ENCODE results near the gene ZFP36L1. TPM values are rescaled to one million over a fixed set of nuclear protein-coding genes. Genes with fewer than 3 reads are reported as not detected.
A peak's percentile ranks its signal among the peaks of the same experiment; 100 is the strongest.

Gene ZFP36L1
- total and polyA plus RNA-seq, 2 of the 13 experiments (the other 11 are each of a cell fraction or from before 2014, with no cell fraction given): 7.4 to 10.2 TPM

GRCh38 chr14:68792979-68793733 is at the start of gene ZFP36L1 (continued):
- TF ChIP-seq ATRX (CRISPR knock-in tag; IDR thresholded peaks at IDR 0.05; ENCODE audit: borderline replicate concordance) (no peak), CREM (IDR thresholded peaks at IDR 0.05) (peak; percentile 74), CREM (CRISPR knock-in tag; IDR thresholded peaks at IDR 0.05) (0 out of 2 replicates have a peak, but pooled peaks have one; percentile 26), ATF2 (CRISPR knock-in tag; IDR thresholded peaks at IDR 0.05) (no peak; the same call in 1 of the 2 replicates), ZNF782 (CRISPR knock-in tag; IDR thresholded peaks at IDR 0.05; ENCODE audit: borderline replicate concordance) (no peak), PHF21A (CRISPR knock-in tag; IDR thresholded peaks at IDR 0.05) (no peak), SAFB2 (CRISPR knock-in tag; IDR thresholded peaks at IDR 0.05; ENCODE audit: borderline replicate concordance, low read depth) (no peak), NFATC3 (CRISPR knock-in tag; IDR thresholded peaks at IDR 0.05) (no peak), ZNF382 (CRISPR knock-in tag; IDR thresholded peaks at IDR 0.05; ENCODE audit: borderline replicate concordance) (no peak), PTBP1 (IDR thresholded peaks at IDR 0.05; ENCODE audit: low read depth, low read length, poor library complexity, severe bottlenecking) (no peak), ARHGAP35 (CRISPR knock-in tag; IDR thresholded peaks at IDR 0.05; ENCODE audit: borderline replicate concordance) (no peak), EED (CRISPR knock-in tag; IDR thresholded peaks at IDR 0.05) (no peak), SYNCRIP (IDR thresholded peaks at IDR 0.05; ENCODE audit: insufficient read depth, low read depth, low read length) (no peak), CHD2 (IDR thresholded peaks at IDR 0.05; ENCODE audit: low read depth, low read length) (no peak), SMC3 (IDR thresholded peaks at IDR 0.05; ENCODE audit: low read length) (no peak), TOPORS (CRISPR knock-in tag; IDR thresholded peaks at IDR 0.05) (no peak), ZNF724P (CRISPR knock-in tag; IDR thresholded peaks at IDR 0.05; ENCODE audit: borderline replicate concordance) (no peak), KLF16 (CRISPR knock-in tag; IDR thresholded peaks at IDR 0.05) (0 out of 4 replicates have a peak, but pooled peaks of 1 of the 2 experiments have one; percentile 26), ARNTL (CRISPR knock-in tag; IDR thresholded peaks at IDR 0.05) (no peak), ZNF567 (CRISPR knock-in tag; IDR thresholded peaks at IDR 0.05; ENCODE audit: borderline replicate concordance) (no peak), CCAR2 (optimal IDR thresholded peaks at IDR 0.05; ENCODE audit: low read depth, low read length) (no peak), NFE2L2 (IDR thresholded peaks at IDR 0.05; ENCODE audit: low read length) (no peak), ZNF33A (CRISPR knock-in tag; IDR thresholded peaks at IDR 0.05; ENCODE audit: borderline replicate concordance) (no peak), ZSCAN21 (CRISPR knock-in tag; IDR thresholded peaks at IDR 0.05; ENCODE audit: borderline replicate concordance) (no peak), ZNF430 (CRISPR knock-in tag; IDR thresholded peaks at IDR 0.05) (no peak), TRAFD1 (CRISPR knock-in tag; IDR thresholded peaks at IDR 0.05; ENCODE audit: borderline replicate concordance) (no peak), ZNF124 (CRISPR knock-in tag; IDR thresholded peaks at IDR 0.05) (0 out of 2 replicates have a peak, but pooled peaks have one; percentile 45), ZNF441 (CRISPR knock-in tag; IDR thresholded peaks at IDR 0.05; ENCODE audit: borderline replicate concordance) (no peak), NFKBIZ (CRISPR knock-in tag; IDR thresholded peaks at IDR 0.05) (no peak), ZNF547 (CRISPR knock-in tag; IDR thresholded peaks at IDR 0.05) (no peak)

All from HepG2 (cell line).